Measurements from ENCODE around the gene ZNF407. TPM values are rescaled to one million over a fixed set of nuclear protein-coding genes. Genes with fewer than 3 reads are reported as not detected.

Gene ZNF407
- total and polyA plus RNA-seq, 4 donors, result 1.3 to 21.1 (median 9.5) TPM

GRCh38 chr18:74806073-74806472 is 208.4 kb downstream of the ZNF407 start:
- no peak for DNase-seq
- no peak for ATAC-seq (ENCODE audit: low FRiP score)
- Histone ChIP-seq H3K27ac (ENCODE audit: low read depth in 1 of 2, low read length in 2 of 2) (no peak overlapping the region), H3K27me3 (ENCODE audit: control insufficient read depth in 1 of 2, insufficient read depth in 2 of 2, low read length in 1 of 2) (no peaks in the 10 kb centered on the region), H3K4me1 (ENCODE audit: control insufficient read depth in 1 of 2, insufficient read depth in 2 of 2, low read length in 2 of 2) (peaks cover 1 to 5% of the 10 kb centered on the region in 2 donors), H3K36me3 (ENCODE audit: control insufficient read depth in 1 of 2, insufficient read depth in 2 of 2, low read length in 1 of 2) (no peaks in the 10 kb centered on the region), H3K9me3 (ENCODE audit: control insufficient read depth, low read length) (no peaks in the 10 kb centered on the region), H3K4me3 (ENCODE audit: low read length in 2 of 2) (no peak overlapping the region)
- 53 to 62% methylated on average over 6 of the region's 6 CpGs for WGBS, 2 donors
- intact Hi-C loops (cut with DNase I), result no loop called here

GRCh38 chr18:74806700-74807416 is 209.2 kb downstream of the ZNF407 start:
- no peaks in the 10 kb centered on the region for H3K36me3 ChIP-seq (ENCODE audit: control insufficient read depth in 1 of 2, insufficient read depth in 2 of 2, low read length in 1 of 2)
- intact Hi-C loops (cut with DNase I), result no loop called here
- H3K27me3 ChIP-seq (ENCODE audit: control insufficient read depth in 1 of 2, insufficient read depth in 2 of 2, low read length in 1 of 2), result no peaks in the 10 kb centered on the region
- H3K4me1 ChIP-seq (ENCODE audit: control insufficient read depth in 1 of 2, insufficient read depth in 2 of 2, low read length in 2 of 2), result peaks cover 1 to 5% of the 10 kb centered on the region in 2 donors
- ATAC-seq (ENCODE audit: low FRiP score) (no peak), DNase-seq (no peak)
- H3K9me3 ChIP-seq (ENCODE audit: control insufficient read depth, low read length), result no peaks in the 10 kb centered on the region
- 62 to 70% methylated on average over 7 of the region's 7 CpGs for WGBS, 2 donors
- H3K27ac ChIP-seq (ENCODE audit: low read depth in 1 of 2, low read length in 2 of 2), result no peak overlapping the region
- H3K4me3 ChIP-seq (ENCODE audit: low read length in 2 of 2), result no peak overlapping the region

DNA sequence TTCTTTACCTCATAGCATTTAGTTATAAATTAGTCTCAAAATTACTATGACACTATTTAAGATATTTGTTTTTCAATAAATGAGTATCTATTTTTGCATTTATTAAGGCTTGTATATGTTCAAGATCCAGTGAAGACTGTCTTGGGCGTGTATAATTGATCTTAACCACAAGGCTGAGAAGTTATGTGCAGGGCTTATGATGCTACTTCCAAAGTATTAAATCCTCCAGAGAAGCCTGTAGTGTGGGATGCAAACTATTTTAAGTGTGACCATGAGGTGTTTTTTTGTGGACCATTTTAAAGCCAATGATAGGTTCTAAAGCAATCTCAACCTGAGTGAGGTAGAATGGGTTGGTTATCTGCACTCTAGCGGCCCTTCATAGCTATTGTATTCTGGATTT is 219.9 kb downstream of the ZNF407 start:
- DNase-seq, result no peak
- Histone ChIP-seq H3K9me3 (ENCODE audit: control insufficient read depth, low read length) (peaks cover 1% of the 10 kb centered on the region), H3K27me3 (ENCODE audit: control insufficient read depth in 1 of 2, insufficient read depth in 2 of 2, low read length in 1 of 2) (no peaks in the 10 kb centered on the region), H3K36me3 (ENCODE audit: control insufficient read depth in 1 of 2, insufficient read depth in 2 of 2, low read length in 1 of 2) (no peaks in the 10 kb centered on the region), H3K4me3 (ENCODE audit: low read length in 2 of 2) (no peak overlapping the region), H3K27ac (ENCODE audit: low read depth in 1 of 2, low read length in 2 of 2) (no peak overlapping the region), H3K4me1 (ENCODE audit: control insufficient read depth in 1 of 2, insufficient read depth in 2 of 2, low read length in 2 of 2) (no peaks in the 10 kb centered on the region)
- intact Hi-C loops (cut with DNase I), result no loop called here
- 96% methylated on average over 2 of the region's 2 CpGs for WGBS, 2 donors
- ATAC-seq (ENCODE audit: low FRiP score), result no peak

DNA sequence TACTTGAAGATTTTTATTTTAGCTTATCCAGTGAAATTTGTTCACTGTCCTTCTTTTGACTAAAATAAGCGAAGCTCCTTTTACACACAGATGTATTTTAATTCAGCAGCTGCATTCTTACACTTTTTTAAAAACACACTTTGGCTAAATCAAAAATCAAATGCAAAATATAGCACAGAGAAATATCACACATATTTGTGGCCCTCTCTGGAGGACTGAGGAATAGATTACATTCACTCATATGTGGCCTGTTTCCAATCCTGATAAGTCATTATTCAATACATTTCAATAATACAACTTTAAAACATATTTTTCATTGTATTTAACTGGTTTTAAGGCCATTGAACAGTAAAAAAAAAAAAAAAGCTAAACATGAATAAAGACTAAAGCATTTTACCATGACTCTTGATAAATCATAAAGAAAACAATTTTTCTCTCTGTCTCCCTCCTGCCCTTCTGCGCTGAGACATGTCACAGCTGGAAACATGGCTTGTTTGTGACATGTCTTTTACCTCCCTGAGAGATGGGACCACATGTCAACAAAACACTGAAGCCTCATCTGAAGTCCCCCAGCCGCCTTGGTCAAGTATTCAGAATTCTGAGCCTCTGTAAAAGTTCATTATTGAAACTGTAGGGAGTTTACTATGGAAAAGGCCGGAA is 221.0 kb downstream of the ZNF407 start:
- Histone ChIP-seq H3K4me3 (ENCODE audit: low read length in 2 of 2) (no peak overlapping the region), H3K27me3 (ENCODE audit: control insufficient read depth in 1 of 2, insufficient read depth in 2 of 2, low read length in 1 of 2) (no peaks in the 10 kb centered on the region), H3K27ac (ENCODE audit: low read depth in 1 of 2, low read length in 2 of 2) (no peak overlapping the region), H3K36me3 (ENCODE audit: control insufficient read depth in 1 of 2, insufficient read depth in 2 of 2, low read length in 1 of 2) (no peaks in the 10 kb centered on the region), H3K9me3 (ENCODE audit: control insufficient read depth, low read length) (peaks cover 1% of the 10 kb centered on the region), H3K4me1 (ENCODE audit: control insufficient read depth in 1 of 2, insufficient read depth in 2 of 2, low read length in 2 of 2) (no peaks in the 10 kb centered on the region)
- intact Hi-C loops (cut with DNase I), result no loop called here
- no peak for ATAC-seq (ENCODE audit: low FRiP score)
- WGBS, 2 donors, result 90 to 93% methylated on average over 4 of the region's 4 CpGs
- no peak for DNase-seq

DNA sequence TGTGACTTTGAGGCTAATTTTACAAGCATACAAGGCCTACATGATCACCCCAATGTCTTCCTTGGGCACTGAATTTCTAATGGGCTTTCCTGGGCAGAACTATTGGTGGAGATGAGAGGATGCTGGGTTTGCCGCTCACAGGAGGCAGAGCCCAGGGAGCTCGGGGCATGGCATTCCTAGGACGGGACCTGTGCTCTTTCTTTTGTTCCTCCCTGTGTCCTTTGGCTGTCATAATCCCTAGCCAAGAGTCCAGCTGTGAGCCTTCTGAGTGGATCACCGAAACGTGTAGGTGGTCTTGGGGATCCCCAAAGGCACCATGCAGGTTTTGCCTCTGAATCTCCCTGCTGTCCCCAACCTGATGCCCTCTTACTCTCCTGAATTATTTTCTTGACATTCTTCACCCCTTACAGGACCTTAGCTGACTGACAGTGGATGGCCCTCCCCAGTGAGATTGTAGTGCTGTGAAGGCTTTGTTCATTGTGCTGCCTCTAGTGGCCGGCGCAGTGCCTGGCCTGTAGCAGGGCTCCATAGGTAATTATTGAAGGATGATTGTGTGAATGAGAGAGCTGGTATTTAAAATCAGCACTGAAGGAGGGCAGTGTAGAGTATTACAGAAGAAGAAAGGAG is 221.9 kb downstream of the ZNF407 start:
- Histone ChIP-seq H3K27ac (ENCODE audit: low read depth in 1 of 2, low read length in 2 of 2) (no peak overlapping the region), H3K9me3 (ENCODE audit: control insufficient read depth, low read length) (peaks cover 1% of the 10 kb centered on the region), H3K36me3 (ENCODE audit: control insufficient read depth in 1 of 2, insufficient read depth in 2 of 2, low read length in 1 of 2) (no peaks in the 10 kb centered on the region), H3K27me3 (ENCODE audit: control insufficient read depth in 1 of 2, insufficient read depth in 2 of 2, low read length in 1 of 2) (no peaks in the 10 kb centered on the region), H3K4me1 (ENCODE audit: control insufficient read depth in 1 of 2, insufficient read depth in 2 of 2, low read length in 2 of 2) (no peaks in the 10 kb centered on the region), H3K4me3 (ENCODE audit: low read length in 2 of 2) (no peak overlapping the region)
- ATAC-seq (ENCODE audit: low FRiP score) (no peak), DNase-seq (no peak)
- WGBS, 2 donors, result 85 to 86% methylated on average over 7 of the region's 7 CpGs
- intact Hi-C loops (cut with DNase I), result no loop called here

DNA sequence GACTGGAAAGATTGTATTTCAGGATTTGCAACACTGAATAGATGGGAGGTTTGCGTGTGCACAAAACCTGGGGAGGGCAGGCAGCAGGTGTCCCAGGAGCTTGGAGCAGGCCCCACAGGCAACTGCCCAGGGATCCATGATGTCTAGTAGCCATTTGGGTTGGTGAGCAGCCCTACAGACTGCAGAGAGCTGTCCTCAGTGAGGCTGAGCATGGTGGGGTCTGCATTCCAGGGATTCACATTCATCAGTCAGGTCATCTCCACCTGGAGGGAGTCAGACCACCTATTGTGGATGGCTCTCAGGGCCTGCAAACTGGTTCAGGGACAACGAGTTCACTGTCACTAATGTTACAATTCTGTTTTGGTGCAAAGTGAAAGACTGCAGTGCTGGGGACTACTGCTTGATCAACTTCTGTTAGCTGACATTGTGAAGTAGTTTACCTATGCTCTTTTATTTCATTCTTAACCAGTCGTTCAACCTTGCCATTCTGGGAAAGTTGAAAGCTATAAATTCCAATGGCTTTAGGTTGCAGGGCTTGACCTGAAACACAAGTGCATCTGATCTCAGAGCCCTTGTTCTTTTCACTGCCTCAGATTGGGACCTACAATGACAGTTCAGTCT is 222.6 kb downstream of the ZNF407 start:
- Histone ChIP-seq H3K27ac (ENCODE audit: low read depth in 1 of 2, low read length in 2 of 2) (no peak overlapping the region), H3K9me3 (ENCODE audit: control insufficient read depth, low read length) (peaks cover 1% of the 10 kb centered on the region), H3K4me1 (ENCODE audit: control insufficient read depth in 1 of 2, insufficient read depth in 2 of 2, low read length in 2 of 2) (no peaks in the 10 kb centered on the region), H3K27me3 (ENCODE audit: control insufficient read depth in 1 of 2, insufficient read depth in 2 of 2, low read length in 1 of 2) (no peaks in the 10 kb centered on the region), H3K36me3 (ENCODE audit: control insufficient read depth in 1 of 2, insufficient read depth in 2 of 2, low read length in 1 of 2) (no peaks in the 10 kb centered on the region), H3K4me3 (ENCODE audit: low read length in 2 of 2) (no peak overlapping the region)
- intact Hi-C loops (cut with DNase I), result no loop called here
- DNase-seq, result no peak
- ATAC-seq (ENCODE audit: low FRiP score), result no peak
- WGBS, 2 donors, result 92% methylated on average over 3 of the region's 3 CpGs

GRCh38 chr18:74825460-74825859 is 227.8 kb downstream of the ZNF407 start:
- Histone ChIP-seq H3K9me3 (ENCODE audit: control insufficient read depth, low read length) (peaks cover 1% of the 10 kb centered on the region), H3K27me3 (ENCODE audit: control insufficient read depth in 1 of 2, insufficient read depth in 2 of 2, low read length in 1 of 2) (no peaks in the 10 kb centered on the region), H3K4me3 (ENCODE audit: low read length in 2 of 2) (no peak overlapping the region), H3K4me1 (ENCODE audit: control insufficient read depth in 1 of 2, insufficient read depth in 2 of 2, low read length in 2 of 2) (peaks cover 0 to 4% of the 10 kb centered on the region in 2 donors), H3K36me3 (ENCODE audit: control insufficient read depth in 1 of 2, insufficient read depth in 2 of 2, low read length in 1 of 2) (no peaks in the 10 kb centered on the region), H3K27ac (ENCODE audit: low read depth in 1 of 2, low read length in 2 of 2) (no peak overlapping the region)
- DNase-seq (no peak), ATAC-seq (ENCODE audit: low FRiP score) (no peak)
- intact Hi-C loops (cut with DNase I), result loop anchor here in 1 of 2 donors (5.0 kb wide), 1 partner anchor 828 kb away; no protein-coding TSS in a partner anchor
- 86 to 88% methylated on average over 1 of the region's 1 CpG for WGBS, 2 donors

- H3K27ac ChIP-seq (ENCODE audit: low read depth in 1 of 2, low read length in 2 of 2), result no peak overlapping the region
- no peaks in the 10 kb centered on the region for H3K36me3 ChIP-seq (ENCODE audit: control insufficient read depth in 1 of 2, insufficient read depth in 2 of 2, low read length in 1 of 2)
- peaks cover 0 to 4% of the 10 kb centered on the region in 2 donors for H3K4me1 ChIP-seq (ENCODE audit: control insufficient read depth in 1 of 2, insufficient read depth in 2 of 2, low read length in 2 of 2)
- intact Hi-C loops (cut with DNase I), result loop anchor here in 1 of 2 donors (5.0 kb wide), 1 partner anchor 829 kb away; no protein-coding TSS in a partner anchor
- 87 to 89% methylated on average over 5 of the region's 5 CpGs for WGBS, 2 donors
- no peak for ATAC-seq (ENCODE audit: low FRiP score)
- DNase-seq, result no peak
- no peak overlapping the region for H3K4me3 ChIP-seq (ENCODE audit: low read length in 2 of 2)
- no peaks in the 10 kb centered on the region for H3K9me3 ChIP-seq (ENCODE audit: control insufficient read depth, low read length)
- no peaks in the 10 kb centered on the region for H3K27me3 ChIP-seq (ENCODE audit: control insufficient read depth in 1 of 2, insufficient read depth in 2 of 2, low read length in 1 of 2)
Observed at GRCh38 chr18:74826572-74826971, 228.9 kb downstream of the ZNF407 start.

Data from aorta (tissue), 5 donors.